SK-N-SH (cell line): Measurements from ENCODE around the gene BBIP1. TPM values are rescaled to one million over a fixed set of nuclear protein-coding genes. Genes with fewer than 3 reads are reported as not detected.

Source experiments
- CTCF ChIA-PET: fragments of 300-600, 350-600 bp; formaldehyde crosslinking; extraction: SDS; loops from one replicate; lab custom pipeline; 2021; lab: Yijun Ruan, JAX
- POLR2A ChIA-PET: fragments of 350-600 bp; sonication (Branson Sonifier 250); formaldehyde crosslinking; extraction: SDS; loops from one replicate; lab custom pipeline; 2020; ENCODE audit warnings: antibody characterized with exemption, inconsistent platforms; lab: Yijun Ruan, JAX
- DNase-seq: peaks from one replicate; pipeline ENCODE4 v3.0.0; 2012
- H2AFZ ChIP-seq: fragments of 200-600 bp; sonication (generic); 2 replicates; pipeline ENCODE4 v1.8.1; 2016; ENCODE audit warnings: antibody characterized with exemption, mild to moderate bottlenecking, low read depth
- H3F3A ChIP-seq: fragments of 200-600 bp; sonication (generic); replicated peaks from 2 replicates; pipeline ENCODE3; 2016; ENCODE audit warnings: antibody characterized with exemption, mild to moderate bottlenecking; ENCODE audit not compliant: insufficient read depth
- H3K27ac ChIP-seq, 2 experiments: fragments of 200-500 bp in 1 of 2; fragments of 200-600 bp in 1 of 2; sonication (Bioruptor generic) in 1 of 2; sonication (generic), shearing (Covaris generic) in 1 of 2; 2 replicates each; pipeline versions ENCODE4 v1.5.1 to v1.6.1; 2014 to 2016; ENCODE audit warnings: low read depth in 2 of 2, inconsistent platforms in 1 of 2, low read length in 1 of 2, mild to moderate bottlenecking in 1 of 2, mixed read lengths in 1 of 2
- H3K27me3 ChIP-seq: fragments of 200-600 bp; sonication (generic), shearing (Covaris generic); 2 replicates; pipeline ENCODE4 v1.6.1; 2016; ENCODE audit warnings: mixed run types; ENCODE audit not compliant: insufficient read depth
- H3K36me3 ChIP-seq, 2 experiments: fragments of 200-500 bp in 1 of 2; fragments of 200-600 bp in 1 of 2; sonication (Bioruptor generic) in 1 of 2; sonication (generic) in 1 of 2; replicated peaks in 1 of 2; 2 replicates each; pipeline versions ENCODE3 to v1.5.1; 2014 to 2016; ENCODE audit warnings: low read length in 1 of 2, mild to moderate bottlenecking in 1 of 2; ENCODE audit not compliant: insufficient read depth in 2 of 2, control insufficient read depth in 1 of 2
- H3K4me1 ChIP-seq, 2 experiments: fragments of 200-500 bp in 1 of 2; fragments of 200-600 bp in 1 of 2; sonication (Bioruptor generic) in 1 of 2; sonication (generic), shearing (Covaris generic) in 1 of 2; 2 replicates each; pipeline versions ENCODE4 v1.5.1 to v1.6.1; 2014 to 2016; ENCODE audit warnings: low read depth in 1 of 2, low read length in 1 of 2, mixed run types in 1 of 2; ENCODE audit not compliant: insufficient read depth in 2 of 2, control insufficient read depth in 1 of 2
- H3K4me2 ChIP-seq: fragments of 200-600 bp; sonication (generic), shearing (Covaris generic); 2 replicates; pipeline ENCODE4 v1.6.1; 2017; ENCODE audit warnings: mixed run types
- H3K4me3 ChIP-seq, 2 experiments: fragments of 200-500 bp in 1 of 2; fragments of 200-600 bp in 1 of 2; sonication (Bioruptor generic) in 1 of 2; sonication (generic), shearing (Covaris generic) in 1 of 2; 2 replicates each; pipeline versions ENCODE4 v1.5.1 to v1.8.1; 2014 to 2016; ENCODE audit warnings: low read depth in 2 of 2, inconsistent platforms in 1 of 2, low read length in 1 of 2, mild to moderate bottlenecking in 1 of 2, mixed read lengths in 1 of 2, moderate library complexity in 1 of 2
- H3K79me2 ChIP-seq: fragments of 200-600 bp; sonication (generic); 2 replicates; pipeline ENCODE4 v1.8.1; 2017; ENCODE audit warnings: mild to moderate bottlenecking; ENCODE audit not compliant: insufficient read depth
- H3K9ac ChIP-seq: fragments of 200-600 bp; sonication (generic); 2 replicates; pipeline ENCODE4 v1.6.1; 2017; ENCODE audit warnings: mixed run types
- H3K9me2 ChIP-seq: fragments of 200-600 bp; sonication (generic); 2 replicates; pipeline ENCODE4 v1.6.1; 2017; ENCODE audit warnings: mixed run types
- H3K9me3 ChIP-seq: fragments of 200-600 bp; sonication (generic); 2 replicates; pipeline ENCODE4 v1.6.1; 2017; ENCODE audit warnings: mixed run types, mild to moderate bottlenecking, moderate library complexity
- H4K20me1 ChIP-seq: fragments of 200-600 bp; sonication (generic); 2 replicates; pipeline ENCODE4 v1.6.1; 2017; ENCODE audit warnings: mild to moderate bottlenecking, mixed run types; ENCODE audit not compliant: insufficient read depth
- CHD2 ChIP-seq: fragments of 150-350 bp; IDR thresholded peaks from 2 replicates; pipeline ENCODE4 v1.6.1; 2018; ENCODE audit warnings: low read length; ENCODE audit not compliant: partially characterized antibody
- FOSL2 ChIP-seq: IDR thresholded peaks from 2 replicates; pipeline ENCODE4 v1.4.0; 2012; ENCODE audit warnings: low read depth, mild to moderate bottlenecking, moderate library complexity, borderline replicate concordance
- GATA2 ChIP-seq: sonication (generic); formaldehyde crosslinking; IDR thresholded peaks from 2 replicates; pipeline ENCODE4 v1.5.0; 2020; ENCODE audit warnings: mild to moderate bottlenecking, missing genetic modification reagents
- IRF3 ChIP-seq: fragments of 150-350 bp; IDR thresholded peaks from 2 replicates; pipeline ENCODE4 v1.6.1; 2016; ENCODE audit warnings: mild to moderate bottlenecking, low read depth, low read length
- MEF2A ChIP-seq: IDR thresholded peaks from 2 replicates; pipeline ENCODE4 v1.4.0; 2012; ENCODE audit warnings: low read depth, borderline replicate concordance
- MXI1 ChIP-seq: IDR thresholded peaks from 2 replicates; pipeline ENCODE4 v1.6.1; 2012; ENCODE audit warnings: mild to moderate bottlenecking, low read depth, low read length, improper control_type of control experiment
- NRF1 ChIP-seq: IDR thresholded peaks from 2 replicates; pipeline ENCODE4 v1.6.1; 2012; ENCODE audit warnings: low read depth, mild to moderate bottlenecking, low read length
- PBX3 ChIP-seq: IDR thresholded peaks from 2 replicates; pipeline ENCODE4; 2012
- POLR2AphosphoS5 ChIP-seq: IDR thresholded peaks from 2 replicates; pipeline ENCODE4 v1.6.1; 2012; ENCODE audit warnings: low read depth, low read length
- RCOR1 ChIP-seq: fragments of 150-350 bp; IDR thresholded peaks from 2 replicates; pipeline ENCODE4 v1.6.1; 2017; ENCODE audit warnings: antibody characterized with exemption, low read length
- REST ChIP-seq: IDR thresholded peaks from 2 replicates; pipeline ENCODE4 v1.6.1; 2012; ENCODE audit warnings: mild to moderate bottlenecking, low read depth, low read length, moderate library complexity
- TAF1 ChIP-seq: IDR thresholded peaks from 2 replicates; pipeline ENCODE4 v1.6.1; 2012; ENCODE audit warnings: low read depth, mild to moderate bottlenecking, low read length, moderate library complexity, borderline replicate concordance
- TCF12 ChIP-seq: IDR thresholded peaks from 2 replicates; pipeline ENCODE4 v1.4.0; 2012
- TEAD4 ChIP-seq: IDR thresholded peaks from 2 replicates; pipeline ENCODE4 v1.4.0; 2012; ENCODE audit warnings: mild to moderate bottlenecking, borderline replicate concordance; ENCODE audit not compliant: insufficient read depth
- ZBTB33 ChIP-seq: IDR thresholded peaks from 2 replicates; pipeline ENCODE4 v1.4.0; 2012; ENCODE audit warnings: low read depth, borderline replicate concordance
- WGBS: methylation state at CpG from one replicate; pipeline ENCODE4 v1.1.6; 2017; ENCODE audit warnings: low lambda C conversion rate; 5-methylcytosine and 5-hydroxymethylcytosine counted together
- polyA plus RNA-seq, 3 experiments: library from polyadenylated mRNA; depleted of rRNA; stranded (reverse); fragments of >200 nt; gene quantifications; 2 replicates each; pipeline ENCODE4 v1.2.3, GENCODE V29; 2012

Gene BBIP1
- polyA plus RNA-seq, 1 of the 3 experiments (the other 2 are of a cell fraction), result 16.2 TPM

GRCh38 chr10:110883924-110884323 lies 35.1 kb downstream of the BBIP1 start:
- no peaks in the 10 kb centered on the region for H3K9me3 ChIP-seq
- ChIA-PET POLR2A (interaction anchor here (0.6 kb wide), 1 partner anchor 35 kb away, joined by 3 read pairs; the partner anchor contains the start of gene SHOC2), CTCF (interaction anchor here (0.6 to 4.6 kb wide), 4 partner anchors 10 to 137 kb away, joined by 3 to 17 read pairs (median 5); no protein-coding TSS in a partner anchor)
- no peaks in the 10 kb centered on the region for H3K27me3 ChIP-seq
- no peaks in the 10 kb centered on the region for H3K79me2 ChIP-seq
- H3K27ac ChIP-seq, result no peak overlapping the region; a peak in 1 of 4 replicates
- H3K36me3 ChIP-seq, result peaks cover 59 to 89% of the 10 kb centered on the region in 2 experiments
- no peak overlapping the region for H3K4me2 ChIP-seq
- 94% methylated on average over 10 of the region's 10 CpGs for whole genome bisulfite sequencing
- no peak overlapping the region for H3K4me3 ChIP-seq
- DNase-seq, result no peak
- H3F3A ChIP-seq, result peaks cover 4% of the 10 kb centered on the region
- no peak overlapping the region for H3K9ac ChIP-seq
- H3K4me1 ChIP-seq, result no peaks in the 10 kb centered on the region; a peak in 2 of 4 replicates
- H2AFZ ChIP-seq, result no peak overlapping the region
- TF ChIP-seq IRF3, result no peak
- no peaks in the 10 kb centered on the region for H3K9me2 ChIP-seq
- H4K20me1 ChIP-seq, result no peaks in the 10 kb centered on the region

- POLR2A ChIA-PET, result no interaction called here
- no peaks in the 10 kb centered on the region for H3K9me3 ChIP-seq
Observed at GRCh38 chr10:110881905-110882304, 37.1 kb downstream of the BBIP1 start.

More at GRCh38 chr10:110881905-110882304, 37.1 kb downstream of the BBIP1 start:
- CTCF ChIA-PET, result interaction anchor here (1.0 to 4.6 kb wide), 7 partner anchors 11 to 576 kb away, joined by 3 to 17 read pairs (median 5); no protein-coding TSS in a partner anchor
- Histone ChIP-seq H3K9me2 (no peaks in the 10 kb centered on the region), H2AFZ (no peak overlapping the region), H3K4me1 (peaks cover 0 to 2% of the 10 kb centered on the region in 2 experiments; a peak in 2 of 4 replicates), H3K4me2 (no peak overlapping the region), H3K79me2 (no peaks in the 10 kb centered on the region; the same call in 1 of the 2 replicates), H3K27me3 (no peaks in the 10 kb centered on the region), H3F3A (no peaks in the 10 kb centered on the region), H3K4me3 (no peak overlapping the region), H3K27ac (no peak overlapping the region), H4K20me1 (no peaks in the 10 kb centered on the region), H3K36me3 (peaks cover 54 to 92% of the 10 kb centered on the region in 2 experiments), H3K9ac (no peak overlapping the region)
- TF ChIP-seq ZBTB33 (no peak), TCF12 (no peak), MXI1 (no peak), REST (no peak), TEAD4 (no peak), GATA2 (CRISPR knock-in tag) (no peak), TAF1 (no peak), PBX3 (no peak), FOSL2 (no peak), MEF2A (no peak), NRF1 (no peak), POLR2AphosphoS5 (no peak), RCOR1 (no peak), CHD2 (no peak)
- WGBS, result 85% methylated on average over 4 of the region's 4 CpGs
- DNase-seq, result no peak
